VCaP (cell line): Measurements from ENCODE around the gene EOMES.

Experiments
- H3K27ac ChIP-seq: fragments of 450-650 bp; 2 replicates; pipeline ENCODE4 v1.5.1; 2017
- TF ChIP-seq, protein P1 (sequence below): fragments of 450-650 bp; conservative IDR thresholded peaks from 2 replicates; pipeline ENCODE4 v1.5.1; 2017; ENCODE audit warnings: mild to moderate bottlenecking, moderate library complexity

The EOMES gene

DNA sequence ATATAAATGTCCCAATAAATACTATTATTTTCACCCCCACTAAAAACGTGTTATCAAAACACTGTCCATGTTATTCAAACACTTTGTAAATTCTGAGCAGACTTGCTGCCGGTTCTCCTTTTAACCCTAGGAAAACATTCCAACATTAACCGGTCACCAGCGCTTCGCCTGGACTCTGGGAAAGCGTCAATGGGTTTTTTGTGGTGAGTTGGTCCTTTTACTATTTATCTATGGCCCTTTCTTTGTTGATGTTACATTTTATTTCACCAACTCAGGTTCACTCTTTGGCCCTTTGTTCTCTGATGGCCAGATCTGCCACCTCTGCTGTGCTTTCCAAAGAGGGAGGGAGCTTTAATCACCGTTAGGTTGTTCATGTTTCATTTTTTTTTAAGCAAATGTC, 4.1 kb upstream of the EOMES start:
- H3K27ac ChIP-seq: no peak overlapping the region
- TF ChIP-seq, protein P1, sequence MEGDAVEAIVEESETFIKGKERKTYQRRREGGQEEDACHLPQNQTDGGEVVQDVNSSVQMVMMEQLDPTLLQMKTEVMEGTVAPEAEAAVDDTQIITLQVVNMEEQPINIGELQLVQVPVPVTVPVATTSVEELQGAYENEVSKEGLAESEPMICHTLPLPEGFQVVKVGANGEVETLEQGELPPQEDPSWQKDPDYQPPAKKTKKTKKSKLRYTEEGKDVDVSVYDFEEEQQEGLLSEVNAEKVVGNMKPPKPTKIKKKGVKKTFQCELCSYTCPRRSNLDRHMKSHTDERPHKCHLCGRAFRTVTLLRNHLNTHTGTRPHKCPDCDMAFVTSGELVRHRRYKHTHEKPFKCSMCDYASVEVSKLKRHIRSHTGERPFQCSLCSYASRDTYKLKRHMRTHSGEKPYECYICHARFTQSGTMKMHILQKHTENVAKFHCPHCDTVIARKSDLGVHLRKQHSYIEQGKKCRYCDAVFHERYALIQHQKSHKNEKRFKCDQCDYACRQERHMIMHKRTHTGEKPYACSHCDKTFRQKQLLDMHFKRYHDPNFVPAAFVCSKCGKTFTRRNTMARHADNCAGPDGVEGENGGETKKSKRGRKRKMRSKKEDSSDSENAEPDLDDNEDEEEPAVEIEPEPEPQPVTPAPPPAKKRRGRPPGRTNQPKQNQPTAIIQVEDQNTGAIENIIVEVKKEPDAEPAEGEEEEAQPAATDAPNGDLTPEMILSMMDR: no peak

DNA sequence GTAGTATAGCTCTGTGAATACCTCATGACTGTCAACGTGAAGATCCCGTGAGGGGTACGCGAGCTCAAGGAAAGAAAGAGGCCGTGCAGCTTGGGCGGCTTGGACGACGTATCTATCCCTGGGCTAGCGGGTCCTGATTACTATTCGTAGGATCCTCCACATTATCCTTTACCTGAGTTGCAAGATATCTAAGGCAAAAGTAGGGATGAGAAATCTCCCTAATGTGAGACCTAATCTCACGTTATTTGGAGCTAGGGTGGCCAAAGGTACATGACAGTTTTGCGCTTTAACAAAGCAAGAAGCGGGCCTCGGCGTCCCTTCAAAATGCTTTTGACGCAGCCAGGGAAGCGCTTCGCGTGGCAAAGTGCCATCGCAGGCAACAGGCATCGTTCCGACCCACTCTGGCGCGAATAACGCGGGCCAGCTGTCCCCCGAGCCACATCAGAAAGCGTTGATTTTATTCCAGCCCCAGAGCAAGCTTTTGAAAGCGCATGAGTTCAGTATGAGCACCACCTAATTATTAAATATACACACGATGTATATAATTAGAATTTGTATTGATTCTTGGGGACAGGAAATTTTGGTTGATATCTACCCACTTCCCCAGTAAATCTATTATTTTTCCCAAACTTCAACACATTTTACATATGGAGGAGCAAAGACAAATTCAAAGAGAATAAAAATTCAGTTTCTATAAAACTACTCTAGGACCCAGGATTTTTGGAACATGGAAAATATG, 2.5 kb upstream of the EOMES start:
- TF ChIP-seq, protein P1: no peak
- no peak overlapping the region for H3K27ac ChIP-seq

DNA sequence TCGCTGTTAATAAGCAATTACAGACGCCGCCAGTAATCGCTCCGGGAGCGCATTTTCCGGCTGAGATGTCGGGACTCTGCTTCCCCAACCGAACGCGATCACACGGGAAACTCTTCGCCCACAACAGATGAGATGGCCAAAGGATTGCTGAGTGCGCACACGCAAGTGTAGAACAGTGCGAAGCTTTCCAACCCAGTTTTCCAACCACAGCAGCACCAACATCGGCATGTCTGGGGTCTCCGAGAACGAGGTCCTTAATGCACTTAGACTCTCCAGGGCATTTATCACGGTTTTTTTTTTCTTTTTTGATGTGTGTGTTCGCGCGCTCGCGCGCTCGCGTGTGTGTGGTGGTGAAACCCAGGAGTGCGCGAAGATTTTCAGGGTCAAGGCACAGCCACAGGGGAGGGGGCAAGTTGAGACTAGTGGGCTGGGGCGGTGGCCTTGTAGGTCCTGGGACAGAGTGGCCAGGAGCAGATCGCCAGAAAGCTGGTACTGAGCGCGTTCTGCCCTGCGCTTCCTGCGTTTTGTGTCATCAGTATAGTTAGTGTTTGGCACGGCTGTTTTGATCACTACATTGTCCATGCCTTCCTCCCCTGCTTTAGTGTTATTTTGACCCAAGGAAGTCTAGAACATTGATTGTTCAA, 1.8 kb upstream of the EOMES start:
- TF ChIP-seq, protein P1: no peak
- H3K27ac ChIP-seq: no peak overlapping the region

DNA sequence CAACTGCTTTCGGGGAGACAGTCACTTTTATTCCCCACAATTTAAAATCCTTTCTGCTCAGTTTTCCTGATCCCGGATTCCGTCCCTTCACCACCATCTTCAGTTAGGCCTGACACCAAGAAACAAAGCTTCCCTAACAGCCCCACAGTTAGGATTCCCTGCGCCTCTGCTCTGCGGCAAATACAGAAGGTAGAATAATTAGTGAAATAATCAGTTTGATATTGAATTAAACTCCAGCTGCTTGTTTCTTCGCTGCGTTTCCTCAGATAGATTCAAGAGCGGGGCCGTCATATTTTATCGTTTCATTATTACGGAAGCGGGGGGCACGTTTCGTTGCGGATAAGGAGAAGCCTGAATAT, 1.3 kb upstream of the EOMES start:
- TF ChIP-seq, protein P1: no peak
- no peak overlapping the region for H3K27ac ChIP-seq

DNA sequence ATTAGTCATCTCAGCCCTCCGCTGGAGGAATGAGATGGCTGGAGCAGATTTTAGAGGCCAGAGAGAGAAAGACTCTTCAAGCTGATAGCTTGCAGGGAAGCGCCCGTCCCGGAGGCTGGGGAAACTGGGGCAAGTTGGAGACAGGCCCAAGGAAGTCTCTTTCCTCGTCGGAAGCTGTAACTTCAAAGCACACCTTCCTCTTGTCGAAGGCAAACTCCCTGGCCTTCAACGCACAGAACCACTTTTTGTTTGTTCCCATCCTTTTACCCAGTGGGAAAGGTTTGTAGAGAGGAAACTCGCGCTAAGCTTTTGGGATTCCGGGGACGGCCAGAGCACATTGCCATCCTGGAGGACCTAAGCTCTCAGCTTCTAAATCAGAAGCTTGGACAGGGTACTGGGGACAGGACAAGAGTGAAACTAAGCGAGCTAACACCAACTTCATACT, 900 bp upstream of the EOMES start:
- TF ChIP-seq, protein P1: no peak
- H3K27ac ChIP-seq: no peak overlapping the region

DNA sequence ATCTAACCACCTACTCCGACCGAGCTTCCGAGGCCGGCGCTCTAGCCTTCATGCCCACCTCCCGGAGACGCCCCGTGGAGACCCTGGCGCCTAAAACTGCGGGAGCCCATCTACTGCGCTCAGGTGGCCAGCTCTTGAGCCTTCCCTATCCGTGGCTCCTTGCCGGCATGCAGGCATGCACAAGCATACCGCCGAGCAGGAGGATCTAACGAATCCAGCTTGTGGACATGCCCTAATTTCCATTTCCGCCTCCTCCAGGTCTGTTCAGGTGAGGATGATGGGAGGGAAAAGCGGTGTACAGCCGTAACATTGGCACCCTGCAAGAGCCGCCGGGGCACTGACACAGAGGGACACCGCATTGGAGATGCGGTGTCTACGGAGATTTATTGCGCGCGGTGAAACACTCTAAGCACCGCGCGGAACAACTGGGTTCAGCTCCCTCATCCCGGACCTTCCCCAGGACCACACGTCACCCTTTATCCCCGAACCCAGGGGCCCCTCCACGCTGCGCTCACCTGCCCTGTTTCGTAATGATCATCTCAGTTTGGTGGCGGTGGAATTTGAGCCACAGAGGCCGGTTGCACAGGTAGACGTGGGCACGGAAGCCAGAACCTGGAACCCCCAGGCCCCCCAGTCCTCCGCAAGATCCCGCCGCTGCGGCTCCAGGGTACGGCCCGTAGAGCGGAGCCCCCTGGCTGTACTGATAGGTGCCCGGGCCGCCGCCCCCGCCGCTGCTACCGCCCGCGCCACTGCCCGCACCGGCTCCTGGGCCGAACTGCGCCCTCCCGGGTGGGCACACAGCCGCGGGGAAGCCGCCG, 1.0 kb downstream of the EOMES start:
- TF ChIP-seq, protein P1: no peak
- no peak overlapping the region for H3K27ac ChIP-seq

DNA sequence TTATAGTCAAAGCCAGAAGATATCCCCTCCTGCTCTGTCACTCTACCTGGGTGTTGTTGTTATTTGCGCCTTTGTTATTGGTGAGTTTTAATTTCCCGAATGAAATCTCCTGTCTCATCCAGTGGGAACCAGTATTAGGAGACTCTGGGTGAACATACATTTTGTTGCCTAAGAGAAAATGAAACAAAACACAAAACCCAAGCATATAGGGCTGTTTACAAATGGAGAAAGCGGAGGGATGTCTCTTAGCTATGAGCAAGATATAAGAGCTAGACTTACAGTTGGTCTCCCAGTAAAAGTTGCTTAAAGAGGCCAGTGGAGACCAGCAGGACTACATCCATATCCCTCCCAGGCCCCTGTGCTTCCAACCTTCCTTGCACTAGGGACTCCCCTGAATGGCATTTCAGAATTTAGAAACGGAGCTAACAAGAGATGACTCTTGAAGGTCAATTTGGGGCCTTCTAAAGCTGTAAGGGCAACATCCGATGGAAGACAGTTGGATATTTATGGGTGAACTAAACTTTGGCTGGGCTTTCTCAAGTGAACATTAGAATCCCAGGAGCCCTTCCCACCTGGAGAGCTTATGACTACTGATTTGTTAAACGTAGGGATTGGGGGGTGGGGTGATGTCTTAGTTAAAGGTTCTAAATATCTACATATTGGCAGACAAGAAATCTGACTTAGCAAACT, 2.7 kb downstream of the EOMES start:
- no peak overlapping the region for H3K27ac ChIP-seq
- TF ChIP-seq, protein P1: no peak
